ENCODE data around the gene CHMP3. TPM values are rescaled to one million over a fixed set of nuclear protein-coding genes. Genes with fewer than 3 reads are reported as not detected.

Gene CHMP3
- total RNA-seq, 1 donor, result 76.0 TPM

GRCh38 chr2:86519349-86519748 lies 43.9 kb downstream of the CHMP3 start:
- peaks cover 2% of the 10 kb centered on the region for H3K9me3 ChIP-seq (ENCODE audit: low read depth, low read length)
- no peaks in the 10 kb centered on the region for H3K4me1 ChIP-seq (ENCODE audit: insufficient read depth, low read length)
- no peak overlapping the region for H3K4me2 ChIP-seq (ENCODE audit: insufficient read depth, low read length)
- H4K20me1 ChIP-seq (ENCODE audit: insufficient read depth, low read length), result no peaks in the 10 kb centered on the region
- no peak overlapping the region for H3K4me3 ChIP-seq (ENCODE audit: insufficient read depth, low read length)
- DNase-seq (ENCODE audit: insufficient read length, low spot score, missing footprints), result peak; percentile 47
- no peaks in the 10 kb centered on the region for H3K36me3 ChIP-seq (ENCODE audit: insufficient read depth, low read length)
- TF ChIP-seq CTCF (IDR thresholded peaks at IDR 0.05; ENCODE audit: extremely low read depth, low read depth, low read length), result no peak
- no peak overlapping the region for H3K27ac ChIP-seq (ENCODE audit: low read depth, low read length)
- H3K27me3 ChIP-seq (ENCODE audit: insufficient read depth, low read length), result no peaks in the 10 kb centered on the region
- no peaks in the 10 kb centered on the region for H3K79me2 ChIP-seq (ENCODE audit: insufficient read depth, low read length)
- no peak overlapping the region for H2AFZ ChIP-seq (ENCODE audit: low read length)

- Histone ChIP-seq H3K27me3 (ENCODE audit: insufficient read depth, low read length) (no peaks in the 10 kb centered on the region), H3K79me2 (ENCODE audit: insufficient read depth, low read length) (no peaks in the 10 kb centered on the region), H3K9me3 (ENCODE audit: low read depth, low read length) (peaks cover 2% of the 10 kb centered on the region), H3K36me3 (ENCODE audit: insufficient read depth, low read length) (no peaks in the 10 kb centered on the region), H3K4me2 (ENCODE audit: insufficient read depth, low read length) (no peak overlapping the region), H2AFZ (ENCODE audit: low read length) (no peak overlapping the region), H4K20me1 (ENCODE audit: insufficient read depth, low read length) (no peaks in the 10 kb centered on the region), H3K4me1 (ENCODE audit: insufficient read depth, low read length) (no peaks in the 10 kb centered on the region), H3K27ac (ENCODE audit: low read depth, low read length) (no peak overlapping the region), H3K4me3 (ENCODE audit: insufficient read depth, low read length) (no peak overlapping the region)
- peak; percentile 60 for TF ChIP-seq CTCF (IDR thresholded peaks at IDR 0.05; ENCODE audit: extremely low read depth, low read depth, low read length)
- no peak for DNase-seq (ENCODE audit: insufficient read length, low spot score, missing footprints)
Observed at GRCh38 chr2:86518481-86518880, 44.8 kb downstream of the CHMP3 start.

DNA sequence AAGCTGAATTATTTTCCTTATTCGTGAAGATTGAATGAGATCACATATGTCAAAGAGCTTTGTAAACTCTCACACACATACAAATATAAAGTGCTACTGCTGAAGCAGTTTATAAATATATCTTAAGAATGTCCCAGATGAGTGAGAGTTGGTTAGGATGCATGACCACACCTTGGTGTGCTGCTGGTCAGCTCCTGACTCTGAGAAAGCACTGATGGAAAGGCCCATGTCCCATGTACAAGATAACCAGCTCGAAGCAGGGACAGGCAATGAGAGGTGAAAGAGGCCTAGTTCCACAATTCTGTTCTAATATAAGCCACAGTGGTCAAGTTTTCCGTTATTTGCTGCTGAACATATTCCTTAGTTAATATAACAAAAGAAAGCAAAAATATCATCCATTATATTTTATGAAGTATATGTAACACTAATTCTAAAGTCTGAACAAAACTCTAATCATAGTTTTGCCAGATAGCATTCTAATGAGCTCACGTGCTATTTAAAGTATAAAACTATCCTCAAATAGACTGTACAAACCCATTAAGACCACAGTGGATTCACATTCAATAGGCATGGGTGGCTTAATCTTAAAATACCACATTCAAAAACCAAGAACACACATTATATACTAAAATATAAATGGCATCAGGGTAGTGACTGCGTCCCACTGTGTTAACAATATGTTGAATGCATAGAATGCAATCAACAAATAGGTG lies 49.1 kb downstream of the CHMP3 start:
- DNase-seq (ENCODE audit: insufficient read length, low spot score, missing footprints), result no peak
- Histone ChIP-seq H3K9me3 (ENCODE audit: low read depth, low read length) (no peaks in the 10 kb centered on the region), H3K4me2 (ENCODE audit: insufficient read depth, low read length) (no peak overlapping the region), H3K27ac (ENCODE audit: low read depth, low read length) (no peak overlapping the region), H4K20me1 (ENCODE audit: insufficient read depth, low read length) (peaks cover 2% of the 10 kb centered on the region), H3K4me3 (ENCODE audit: insufficient read depth, low read length) (no peak overlapping the region), H3K27me3 (ENCODE audit: insufficient read depth, low read length) (no peaks in the 10 kb centered on the region), H2AFZ (ENCODE audit: low read length) (no peak overlapping the region), H3K79me2 (ENCODE audit: insufficient read depth, low read length) (no peaks in the 10 kb centered on the region), H3K4me1 (ENCODE audit: insufficient read depth, low read length) (no peaks in the 10 kb centered on the region), H3K36me3 (ENCODE audit: insufficient read depth, low read length) (peaks cover 4% of the 10 kb centered on the region)
- no peak for TF ChIP-seq CTCF (IDR thresholded peaks at IDR 0.05; ENCODE audit: extremely low read depth, low read depth, low read length)

DNA sequence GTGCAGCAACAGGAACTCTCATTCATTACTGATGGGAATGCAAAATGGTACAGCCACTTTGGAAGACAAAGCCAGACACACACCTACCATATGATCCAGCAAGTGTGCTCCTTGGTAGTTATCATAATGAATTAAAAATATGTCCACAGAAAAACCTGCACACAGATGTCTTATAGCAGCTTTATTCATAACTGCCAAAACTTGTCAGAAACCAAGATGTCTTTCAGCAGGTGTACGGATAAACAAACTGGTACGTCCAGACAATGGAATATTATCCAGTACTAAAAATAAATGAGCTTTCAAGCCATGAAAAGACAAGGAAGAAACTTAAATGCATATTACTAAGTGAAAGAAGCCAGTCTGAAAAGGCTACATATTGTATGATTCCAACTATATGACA lies 50.4 kb downstream of the CHMP3 start:
- no peaks in the 10 kb centered on the region for H3K9me3 ChIP-seq (ENCODE audit: low read depth, low read length)
- H2AFZ ChIP-seq (ENCODE audit: low read length), result no peak overlapping the region
- H3K79me2 ChIP-seq (ENCODE audit: insufficient read depth, low read length), result no peaks in the 10 kb centered on the region
- H3K27ac ChIP-seq (ENCODE audit: low read depth, low read length), result no peak overlapping the region
- DNase-seq (ENCODE audit: insufficient read length, low spot score, missing footprints), result no peak
- H3K36me3 ChIP-seq (ENCODE audit: insufficient read depth, low read length), result peaks cover 8% of the 10 kb centered on the region
- H3K27me3 ChIP-seq (ENCODE audit: insufficient read depth, low read length), result no peaks in the 10 kb centered on the region
- no peak for TF ChIP-seq CTCF (IDR thresholded peaks at IDR 0.05; ENCODE audit: extremely low read depth, low read depth, low read length)
- H3K4me2 ChIP-seq (ENCODE audit: insufficient read depth, low read length), result no peak overlapping the region
- peaks cover 2% of the 10 kb centered on the region for H4K20me1 ChIP-seq (ENCODE audit: insufficient read depth, low read length)
- H3K4me3 ChIP-seq (ENCODE audit: insufficient read depth, low read length), result no peak overlapping the region
- H3K4me1 ChIP-seq (ENCODE audit: insufficient read depth, low read length), result no peaks in the 10 kb centered on the region

All from osteoblast (primary cell).